NCI-H345 treated with DMSO at 0.1 percent for 48 hours (cell line): ENCODE measurements around the gene AGPAT1.
"Not testable (repeated sequence)": the region's sequence is repeated elsewhere in the genome, so short reads cannot be mapped to it uniquely, and the experiment has no call there.

ENCODE experiments used
- DNase-seq: peaks from one replicate; lab custom pipeline; 2025; ENCODE audit not compliant: unreplicated experiment; lab: John Stamatoyannopoulos, UW

The AGPAT1 gene

DNA sequence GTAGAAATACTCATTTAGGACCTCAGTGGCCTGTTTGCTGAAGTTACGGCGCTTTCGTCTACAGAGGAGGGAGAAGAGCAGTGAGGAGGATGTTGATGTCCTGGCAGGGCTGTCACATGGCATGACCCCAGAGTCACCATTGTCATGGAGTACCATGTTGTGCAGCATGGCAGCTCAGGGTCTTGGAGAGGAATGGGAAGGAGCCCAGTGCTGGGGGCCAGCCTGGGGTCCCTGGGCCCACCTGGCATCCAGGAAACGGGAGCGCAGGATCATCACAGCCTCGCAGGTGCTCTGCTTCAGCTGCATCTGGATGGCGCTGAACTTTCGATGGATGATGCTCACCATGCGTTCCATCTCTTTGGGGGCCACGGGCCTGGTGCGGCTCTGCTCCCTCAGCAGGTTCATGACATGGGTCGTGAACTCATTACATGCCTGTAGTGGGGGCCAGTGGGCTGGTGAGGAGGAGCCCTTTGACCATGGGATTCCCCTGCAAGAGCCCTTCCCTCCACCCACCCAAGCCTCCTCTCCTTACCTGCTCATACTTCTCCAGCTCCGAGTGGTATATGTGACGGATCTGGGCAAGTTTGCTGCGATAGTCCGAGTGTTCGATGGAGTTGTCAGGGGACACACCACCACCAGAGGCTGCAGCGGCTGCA is 12.0 kb upstream of the AGPAT1 start:
- DNase-seq, result not testable (repeated sequence)

DNA sequence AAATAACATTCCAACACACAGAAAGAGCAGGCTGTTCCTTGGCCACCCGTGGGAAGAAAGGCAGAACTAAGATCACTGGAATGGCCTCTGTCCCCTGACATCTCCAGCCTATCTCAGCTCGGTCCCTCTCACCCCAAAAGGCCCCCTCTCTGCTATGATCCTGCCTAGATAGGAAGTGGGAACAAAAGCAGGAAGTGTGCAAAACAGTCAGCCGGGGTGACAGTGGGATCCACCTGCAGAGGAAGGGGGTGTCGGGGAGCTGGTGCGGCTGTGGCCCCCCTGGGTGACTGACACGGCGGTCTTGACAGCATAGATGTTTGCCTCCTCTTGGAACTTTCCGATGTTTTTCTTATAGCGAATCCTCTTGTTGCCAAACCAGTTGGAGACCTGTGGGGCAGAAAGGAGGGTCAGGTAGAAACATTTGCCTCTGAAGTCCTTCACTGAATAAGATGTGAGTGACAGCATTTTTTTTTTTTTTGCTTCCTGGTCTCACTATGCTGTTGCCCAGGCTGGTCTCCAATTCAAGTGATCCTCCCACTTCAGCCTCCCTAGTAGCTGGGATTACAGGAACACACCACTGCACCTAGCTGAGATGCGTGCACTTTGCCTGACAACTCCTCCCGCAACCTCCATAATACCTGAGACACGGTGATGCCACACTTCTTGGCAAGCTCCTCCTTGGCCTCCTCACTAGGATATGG is 11.3 kb upstream of the AGPAT1 start:
- no peak for DNase-seq

- not testable (repeated sequence) for DNase-seq
Measured at GRCh38 chr6:32186151-32186840, 10.4 kb upstream of the AGPAT1 start.

DNA sequence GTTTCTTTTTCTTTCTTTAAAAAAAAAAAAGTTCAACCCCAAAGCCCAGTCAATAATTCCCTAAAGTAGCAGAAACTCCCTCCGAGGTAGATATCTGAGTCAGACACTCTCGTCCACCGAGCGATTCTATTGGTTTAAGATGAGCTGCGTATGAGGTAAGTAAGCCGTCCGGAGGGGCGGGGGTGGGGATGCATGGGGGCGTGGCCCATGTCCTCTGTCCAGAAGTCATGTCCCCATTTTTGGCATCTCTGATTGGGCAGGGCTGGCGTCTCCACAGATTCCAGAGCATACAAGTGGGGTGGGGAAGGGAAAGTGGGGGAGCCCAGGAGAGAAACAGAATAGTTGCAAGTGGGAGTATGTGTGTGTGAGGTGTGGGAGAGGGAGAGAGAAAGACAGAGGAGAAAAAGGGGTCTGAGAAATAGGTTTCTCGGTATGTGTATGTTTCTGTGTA is 9.8 kb upstream of the AGPAT1 start:
- not testable (repeated sequence) for DNase-seq

GRCh38 chr6:32184084-32184640 is 8.3 kb upstream of the AGPAT1 start, which contains the start of gene AGER:
Gene AGER, minus strand, starts transcription at chr6:32184253. Its CDS starts 31 bp downstream, at chr6:32184222.
- DNase-seq, result no peak

GRCh38 chr6:32183483-32184083 is 7.7 kb upstream of the AGPAT1 start:
- DNase-seq, result no peak

DNA sequence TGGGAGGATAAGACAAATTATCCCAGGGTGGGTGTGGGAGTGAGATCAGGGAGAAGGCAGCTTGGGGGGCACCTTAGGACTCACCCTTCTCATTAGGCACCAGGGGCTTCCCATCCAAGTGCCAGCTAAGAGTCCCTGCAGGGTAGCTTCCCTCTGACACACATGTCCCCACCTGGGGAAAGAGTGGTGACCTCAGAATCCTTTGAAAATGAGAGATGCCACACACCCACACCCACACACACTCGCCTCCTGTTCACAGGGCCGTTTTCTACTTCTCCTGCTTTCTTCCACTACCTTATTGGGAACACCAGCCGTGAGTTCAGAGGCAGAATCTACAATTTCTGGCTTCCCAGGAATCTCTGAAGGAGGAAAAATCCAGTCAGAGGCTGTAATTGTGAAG is 7.1 kb upstream of the AGPAT1 start:
- no peak for DNase-seq

DNA sequence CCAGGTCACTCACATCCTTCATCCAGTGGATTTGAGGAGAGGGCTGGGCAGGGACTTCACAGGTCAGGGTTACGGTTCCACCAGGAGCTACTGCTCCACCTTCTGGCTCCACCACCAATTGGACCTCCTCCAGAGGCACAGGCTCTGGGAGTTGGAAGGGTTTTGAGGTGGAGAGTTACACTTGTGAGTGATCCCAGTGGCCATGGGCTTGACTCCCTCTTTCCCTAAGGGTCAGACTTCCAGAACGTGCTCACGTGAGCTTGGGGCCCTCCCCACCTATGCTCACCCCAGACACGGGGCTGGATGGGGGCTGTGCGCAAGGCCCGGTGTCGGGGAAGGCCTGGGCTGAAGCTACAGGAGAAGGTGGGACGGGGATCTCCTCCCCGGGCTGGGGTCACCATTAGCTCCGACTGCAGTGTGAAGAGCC is 6.7 kb upstream of the AGPAT1 start:
- DNase-seq, result no peak

- DNase-seq, result no peak
Measured at GRCh38 chr6:32181915-32182529, 6.1 kb upstream of the AGPAT1 start.

DNA sequence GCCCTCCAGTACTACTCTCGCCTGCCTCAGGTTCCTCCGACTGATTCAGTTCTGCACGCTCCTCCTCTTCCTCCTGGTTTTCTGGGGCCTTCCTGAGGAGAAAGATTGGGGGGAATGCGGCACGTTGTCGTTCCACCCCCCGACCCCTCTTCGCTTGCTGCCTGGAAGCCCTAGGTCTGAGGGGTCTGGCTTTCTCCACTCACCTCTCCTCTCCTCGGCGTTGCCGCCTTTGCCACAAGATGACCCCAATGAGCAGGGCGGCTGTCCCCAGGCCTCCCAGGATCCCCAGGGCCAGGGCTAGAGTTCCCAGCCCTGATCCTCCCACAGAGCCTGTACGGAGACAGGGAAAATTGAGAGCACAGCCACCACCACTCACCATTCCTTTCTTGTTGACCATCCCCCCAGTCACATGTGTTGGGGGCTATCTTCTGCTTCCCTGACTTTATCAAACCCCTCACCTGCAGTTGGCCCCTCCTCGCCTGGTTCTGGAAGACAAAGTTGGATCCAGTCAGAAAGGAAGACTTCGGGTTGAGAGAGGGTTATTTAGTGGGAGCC is 5.3 kb upstream of the AGPAT1 start:
- no peak for DNase-seq

- no peak for DNase-seq
Measured at GRCh38 chr6:32179766-32180405, 4.0 kb upstream of the AGPAT1 start.

GRCh38 chr6:32178547-32179440 is 2.9 kb upstream of the AGPAT1 start:
- no peak for DNase-seq

DNA sequence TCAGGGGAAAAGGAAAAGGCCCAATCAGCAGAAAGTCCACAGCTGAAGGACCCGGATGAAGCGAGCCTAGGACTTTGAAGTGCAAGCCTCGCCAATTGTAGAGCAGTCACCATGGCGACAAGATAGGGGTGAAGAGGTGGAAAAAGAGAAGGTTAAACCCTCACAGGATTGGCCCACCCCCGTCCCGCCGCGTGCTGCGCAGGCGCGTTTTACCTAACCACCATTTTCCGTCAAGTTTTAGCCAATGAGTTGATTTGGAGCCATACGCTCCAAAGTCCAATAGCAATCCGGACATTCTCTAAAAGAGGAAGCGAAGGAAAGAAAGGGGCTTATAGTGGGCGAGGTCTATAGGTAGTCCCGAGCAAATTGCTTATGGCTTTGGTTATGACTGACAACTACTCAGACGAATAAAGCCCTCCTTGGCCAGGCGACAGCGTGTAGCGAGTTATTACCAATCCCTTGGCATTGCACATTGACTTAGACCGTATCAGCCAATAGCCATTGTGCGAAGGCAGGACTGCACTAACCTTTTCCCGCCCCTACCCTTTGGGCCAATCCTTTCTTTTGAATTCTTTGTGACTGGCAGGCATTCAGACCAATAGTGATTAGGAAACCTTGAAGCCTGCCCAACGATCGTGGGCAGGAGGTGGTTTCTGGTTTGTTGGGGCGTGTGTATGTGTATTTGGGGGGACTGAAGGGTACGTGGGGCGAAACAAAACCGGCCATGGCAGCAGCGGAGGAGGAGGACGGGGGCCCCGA is 2.1 kb upstream of the AGPAT1 start, which contains the start of gene RNF5:
Gene RNF5, plus strand, starts transcription at position 618 of the 759 bp plus-strand sequence. Its CDS starts 107 bp downstream, at position 725.
- DNase-seq, result peak; percentile 99

DNA sequence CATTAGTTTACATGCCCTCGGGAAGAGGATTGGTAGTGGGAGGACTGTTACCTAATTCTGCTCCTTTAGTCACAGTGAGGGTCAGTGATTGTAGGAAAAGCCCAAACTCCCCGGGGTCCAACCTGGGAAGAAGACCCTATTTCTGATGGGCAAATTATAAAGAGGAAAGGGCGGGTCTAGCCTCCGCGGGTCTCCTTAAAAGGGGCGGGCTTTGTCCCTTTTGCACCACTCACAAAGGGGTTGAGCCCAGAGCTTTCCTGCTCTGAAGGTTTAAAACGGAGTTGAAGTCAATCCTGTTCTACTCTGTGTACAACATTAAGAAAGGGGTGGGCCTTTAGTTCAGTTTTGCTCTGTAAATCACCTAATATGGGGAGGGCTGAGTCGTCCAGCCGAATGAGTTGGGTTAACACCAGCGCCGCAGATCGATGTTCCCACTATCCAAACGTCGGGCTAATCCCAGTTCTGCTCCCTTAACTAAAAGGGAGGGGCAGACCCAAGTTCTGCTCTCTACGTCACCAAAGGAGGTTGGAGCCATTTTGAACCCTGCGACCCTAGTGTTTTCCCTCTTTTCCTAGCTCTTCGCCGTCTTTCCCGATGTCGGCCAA is 1.4 kb upstream of the AGPAT1 start:
- peak; percentile 85 for DNase-seq

- DNase-seq, result peak; percentile 41
Measured at GRCh38 chr6:32176476-32177182, 745 bp upstream of the AGPAT1 start.

DNA sequence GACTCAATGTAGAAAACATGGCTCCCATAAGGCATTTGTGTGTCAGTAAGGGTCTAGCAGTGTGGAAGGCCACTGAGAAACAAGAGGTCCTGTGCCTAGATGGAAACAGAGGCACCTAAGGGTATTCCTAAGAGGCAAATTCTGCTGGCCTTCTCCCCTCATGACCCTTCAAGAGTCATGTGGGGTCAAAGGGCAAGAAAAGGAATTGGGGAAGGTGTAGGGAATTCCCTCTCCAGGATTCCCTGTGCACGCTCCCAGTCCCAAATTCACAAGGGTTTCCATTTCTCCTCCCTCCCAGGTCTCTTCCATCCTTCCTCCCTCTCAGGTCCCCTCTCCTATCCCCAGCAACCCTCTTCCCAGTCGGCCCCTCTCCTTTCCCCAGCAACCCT is 568 bp downstream of the AGPAT1 start:
- no peak for DNase-seq

DNA sequence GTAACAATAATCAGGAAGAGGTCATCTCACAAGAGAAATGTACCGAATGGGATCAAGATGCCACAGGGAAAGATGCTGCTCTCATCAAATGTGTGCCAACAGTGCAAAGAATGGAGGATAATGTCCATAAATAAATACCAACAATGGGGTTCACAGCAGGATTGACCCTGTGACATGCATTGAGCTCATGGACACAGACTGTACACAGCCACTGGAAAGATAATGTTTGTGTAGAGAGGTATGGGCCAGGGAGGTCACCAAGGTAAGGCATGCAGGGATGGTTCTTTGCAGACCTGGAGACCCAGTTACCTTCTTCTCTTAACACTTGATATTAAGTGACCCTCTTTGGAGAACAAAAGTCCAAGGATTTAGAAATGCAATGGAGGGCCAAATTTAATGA is 1.5 kb downstream of the AGPAT1 start:
- no peak for DNase-seq
